KMS-11 (cell line): Measurements from ENCODE around the gene CARF.
A peak's percentile ranks its signal among the peaks of the same experiment; 100 is the strongest.

Experiments used
- H2AFZ ChIP-seq: fragments of 200-600 bp; sonication (generic); 2 replicates; pipeline ENCODE4 v1.6.1; 2016; ENCODE audit warnings: antibody characterized with exemption, mixed run types, low read depth
- H3K27ac ChIP-seq: fragments of 200-600 bp; sonication (generic); 2 replicates; pipeline ENCODE4 v1.6.1; 2016; ENCODE audit warnings: mild to moderate bottlenecking, mixed run types
- H3K27me3 ChIP-seq: fragments of 200-600 bp; sonication (generic); 2 replicates; pipeline ENCODE4 v1.6.1; 2017; ENCODE audit warnings: mild to moderate bottlenecking, low read depth, mixed run types, moderate library complexity; ENCODE audit not compliant: insufficient read depth
- H3K36me3 ChIP-seq: fragments of 200-600 bp; sonication (generic); 2 replicates; pipeline ENCODE4 v1.6.1; 2017; ENCODE audit warnings: mild to moderate bottlenecking, mixed run types; ENCODE audit not compliant: insufficient read depth
- H3K4me1 ChIP-seq: fragments of 200-600 bp; sonication (generic); 2 replicates; pipeline ENCODE4 v1.6.1; 2016; ENCODE audit warnings: mild to moderate bottlenecking, low read depth, mixed run types; ENCODE audit not compliant: poor library complexity, severe bottlenecking
- H3K4me2 ChIP-seq: fragments of 200-600 bp; sonication (generic); 2 replicates; pipeline ENCODE4 v1.7.0; 2016; ENCODE audit warnings: mild to moderate bottlenecking, mixed run types
- H3K4me3 ChIP-seq: fragments of 200-600 bp; sonication (generic); IDR thresholded peaks from 2 replicates; pipeline ENCODE4 v1.6.1; 2017; ENCODE audit warnings: low read depth, low read length, mixed read lengths; ENCODE audit not compliant: insufficient read depth
- H3K79me2 ChIP-seq: fragments of 200-600 bp; sonication (generic); 2 replicates; pipeline ENCODE4 v1.6.1; 2016; ENCODE audit warnings: low read depth, mixed run types; ENCODE audit not compliant: insufficient read depth
- H3K9ac ChIP-seq: fragments of 200-600 bp; sonication (generic); 2 replicates; pipeline ENCODE4 v1.6.1; 2016; ENCODE audit warnings: mild to moderate bottlenecking, mixed run types
- H4K20me1 ChIP-seq: fragments of 200-600 bp; sonication (generic); 2 replicates; pipeline ENCODE4 v1.6.1; 2016; ENCODE audit warnings: mild to moderate bottlenecking, mixed run types; ENCODE audit not compliant: insufficient read depth
- TF ChIP-seq, protein P1 (sequence below): fragments of 200-600 bp; sonication (generic); conservative IDR thresholded peaks from 2 replicates; pipeline ENCODE4 v1.6.1; 2017; ENCODE audit warnings: low read depth, mild to moderate bottlenecking, antibody characterized with exemption, low read length, moderate library complexity, mixed read lengths

Gene CARF, protein sequence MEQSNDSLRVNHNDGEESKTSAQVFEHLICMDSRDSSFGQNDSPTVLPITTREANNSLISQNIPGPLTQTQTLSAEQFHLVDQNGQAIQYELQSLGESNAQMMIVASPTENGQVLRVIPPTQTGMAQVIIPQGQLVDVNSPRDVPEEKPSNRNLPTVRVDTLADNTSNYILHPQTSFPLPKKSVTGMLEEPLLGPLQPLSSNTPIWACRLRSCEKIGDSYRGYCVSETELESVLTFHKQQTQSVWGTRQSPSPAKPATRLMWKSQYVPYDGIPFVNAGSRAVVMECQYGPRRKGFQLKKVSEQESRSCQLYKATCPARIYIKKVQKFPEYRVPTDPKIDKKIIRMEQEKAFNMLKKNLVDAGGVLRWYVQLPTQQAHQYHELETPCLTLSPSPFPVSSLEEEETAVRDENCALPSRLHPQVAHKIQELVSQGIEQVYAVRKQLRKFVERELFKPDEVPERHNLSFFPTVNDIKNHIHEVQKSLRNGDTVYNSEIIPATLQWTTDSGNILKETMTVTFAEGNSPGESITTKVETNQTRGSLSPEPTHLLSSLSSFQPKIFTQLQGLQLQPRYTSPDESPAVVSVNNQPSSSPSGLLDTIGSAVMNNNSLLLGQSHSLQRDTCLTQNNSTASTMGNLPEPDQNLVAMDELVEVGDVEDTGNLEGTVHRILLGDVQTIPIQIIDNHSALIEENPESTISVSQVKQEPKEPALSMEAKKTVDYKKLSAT

DNA sequence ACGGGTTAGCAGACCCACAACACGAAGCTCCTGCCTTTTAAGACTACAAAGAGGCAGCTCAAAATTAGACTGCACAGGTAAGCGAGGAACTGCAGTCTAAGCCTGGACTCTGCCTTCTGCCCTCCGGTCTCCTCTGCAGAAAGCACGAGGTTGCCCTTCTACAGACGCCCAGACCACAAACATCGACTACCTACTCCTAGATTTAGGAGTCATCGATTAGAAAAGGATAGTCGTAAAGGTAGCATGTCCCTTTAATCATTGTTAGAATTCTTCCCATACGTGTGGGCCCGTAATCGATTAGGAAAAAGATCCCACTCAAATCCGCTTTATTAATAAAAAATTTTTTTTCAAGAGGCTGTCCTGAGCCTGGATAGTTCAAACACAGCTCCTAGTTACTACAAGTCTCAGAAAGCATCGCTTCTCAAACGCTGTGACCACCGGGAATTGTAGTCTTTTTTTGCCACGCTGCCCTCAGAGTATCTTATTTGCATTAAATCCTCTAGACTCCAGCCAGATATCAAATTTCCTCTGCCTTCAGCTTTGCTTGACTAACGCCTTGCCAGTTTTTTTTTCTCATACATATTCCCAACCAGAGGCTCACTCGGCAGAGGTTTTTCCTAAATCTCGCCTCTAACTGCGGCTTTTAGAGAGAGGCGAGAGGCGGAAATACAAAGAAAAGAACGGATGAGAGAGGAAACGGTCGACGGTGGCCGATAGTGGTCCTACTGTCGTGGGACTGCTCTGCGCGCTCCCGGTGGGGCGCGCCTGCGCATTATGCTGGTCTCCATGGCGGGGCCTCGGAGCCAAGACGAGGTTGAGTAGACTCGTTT, at the start of gene CARF, which contains the start of gene WDR12:
Gene CARF (plus strand): TSS at position 764 of the 830 bp plus-strand sequence. CDS start 29,628 bp downstream, outside the sequence.
Gene WDR12 (minus strand): TSS at position 162 of the 830 bp plus-strand sequence. CDS start 197 bp downstream, outside the sequence.
- H4K20me1 ChIP-seq, result no peaks in the 10 kb centered on the region
- H3K79me2 ChIP-seq, result peaks cover 42% of the 10 kb centered on the region
- TF ChIP-seq, protein P1, sequence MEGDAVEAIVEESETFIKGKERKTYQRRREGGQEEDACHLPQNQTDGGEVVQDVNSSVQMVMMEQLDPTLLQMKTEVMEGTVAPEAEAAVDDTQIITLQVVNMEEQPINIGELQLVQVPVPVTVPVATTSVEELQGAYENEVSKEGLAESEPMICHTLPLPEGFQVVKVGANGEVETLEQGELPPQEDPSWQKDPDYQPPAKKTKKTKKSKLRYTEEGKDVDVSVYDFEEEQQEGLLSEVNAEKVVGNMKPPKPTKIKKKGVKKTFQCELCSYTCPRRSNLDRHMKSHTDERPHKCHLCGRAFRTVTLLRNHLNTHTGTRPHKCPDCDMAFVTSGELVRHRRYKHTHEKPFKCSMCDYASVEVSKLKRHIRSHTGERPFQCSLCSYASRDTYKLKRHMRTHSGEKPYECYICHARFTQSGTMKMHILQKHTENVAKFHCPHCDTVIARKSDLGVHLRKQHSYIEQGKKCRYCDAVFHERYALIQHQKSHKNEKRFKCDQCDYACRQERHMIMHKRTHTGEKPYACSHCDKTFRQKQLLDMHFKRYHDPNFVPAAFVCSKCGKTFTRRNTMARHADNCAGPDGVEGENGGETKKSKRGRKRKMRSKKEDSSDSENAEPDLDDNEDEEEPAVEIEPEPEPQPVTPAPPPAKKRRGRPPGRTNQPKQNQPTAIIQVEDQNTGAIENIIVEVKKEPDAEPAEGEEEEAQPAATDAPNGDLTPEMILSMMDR, result no peak
- H2AFZ ChIP-seq, result peak within 1 kb of the TSS; percentile 71
- H3K9ac ChIP-seq, result peak within 1 kb of the TSS; percentile 91
- H3K27me3 ChIP-seq, result no peaks in the 10 kb centered on the region
- H3K36me3 ChIP-seq, result peaks cover 3% of the 10 kb centered on the region; the same call in 1 of the 2 replicates
- H3K4me1 ChIP-seq, result peaks cover 16% of the 10 kb centered on the region
- peak within 1 kb of the TSS; percentile 67 for H3K4me2 ChIP-seq
- peak within 1 kb of the TSS; percentile 71 for H3K27ac ChIP-seq
- peak within 1 kb of the TSS; percentile 58 for H3K4me3 ChIP-seq

DNA sequence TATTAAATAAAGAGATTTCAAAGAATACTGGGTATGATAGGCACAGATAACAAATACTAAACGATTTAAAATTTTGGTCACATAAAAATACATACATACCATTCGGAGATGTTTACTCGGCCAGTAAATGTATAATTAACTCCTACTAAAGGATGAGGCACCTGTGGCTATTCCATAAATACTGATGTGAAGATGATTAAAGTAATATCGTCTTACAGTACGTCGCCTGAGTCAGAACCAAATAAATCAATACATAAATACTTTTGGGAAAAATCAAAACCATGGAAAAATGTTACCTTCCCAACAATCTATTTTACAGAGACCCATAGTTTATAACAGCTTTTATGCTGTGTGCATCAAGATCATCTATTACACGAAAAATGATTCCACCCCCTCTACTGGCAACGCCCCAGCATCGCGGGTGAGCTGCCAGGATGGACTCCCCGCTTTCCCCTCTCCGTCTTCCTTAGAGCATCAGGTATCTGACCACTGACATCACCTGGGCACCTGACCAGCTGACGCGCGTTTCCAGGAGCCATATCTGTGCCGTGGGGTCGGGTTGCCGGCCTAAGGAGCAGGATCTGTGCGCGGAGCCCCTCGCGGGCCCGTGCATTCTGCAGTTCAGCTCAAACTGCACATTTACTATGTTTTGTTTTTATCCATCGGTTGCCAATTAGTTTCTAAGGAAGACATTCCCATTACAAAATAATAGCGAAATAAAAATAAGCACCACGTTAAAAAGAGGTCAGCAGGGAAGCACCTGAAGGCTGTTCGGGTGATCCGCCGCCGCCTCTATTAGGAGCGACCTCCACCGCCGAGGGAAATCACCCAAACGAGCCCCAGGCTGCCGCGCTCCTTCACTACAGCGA, 41.4 kb upstream of the CARF start:
- peak overlapping the region; percentile 71 for H3K27ac ChIP-seq
- peak overlapping the region; percentile 83 for H3K9ac ChIP-seq
- H3K79me2 ChIP-seq, result no peaks in the 10 kb centered on the region
- TF ChIP-seq, protein P1, result peak; percentile 80
- no peaks in the 10 kb centered on the region for H4K20me1 ChIP-seq
- H3K4me2 ChIP-seq, result peak overlapping the region; percentile 88
- no peaks in the 10 kb centered on the region for H3K36me3 ChIP-seq
- peaks cover 19% of the 10 kb centered on the region for H3K4me1 ChIP-seq
- peak overlapping the region; percentile 89 for H3K4me3 ChIP-seq
- H2AFZ ChIP-seq, result peak overlapping the region; percentile 100
- no peaks in the 10 kb centered on the region for H3K27me3 ChIP-seq

DNA sequence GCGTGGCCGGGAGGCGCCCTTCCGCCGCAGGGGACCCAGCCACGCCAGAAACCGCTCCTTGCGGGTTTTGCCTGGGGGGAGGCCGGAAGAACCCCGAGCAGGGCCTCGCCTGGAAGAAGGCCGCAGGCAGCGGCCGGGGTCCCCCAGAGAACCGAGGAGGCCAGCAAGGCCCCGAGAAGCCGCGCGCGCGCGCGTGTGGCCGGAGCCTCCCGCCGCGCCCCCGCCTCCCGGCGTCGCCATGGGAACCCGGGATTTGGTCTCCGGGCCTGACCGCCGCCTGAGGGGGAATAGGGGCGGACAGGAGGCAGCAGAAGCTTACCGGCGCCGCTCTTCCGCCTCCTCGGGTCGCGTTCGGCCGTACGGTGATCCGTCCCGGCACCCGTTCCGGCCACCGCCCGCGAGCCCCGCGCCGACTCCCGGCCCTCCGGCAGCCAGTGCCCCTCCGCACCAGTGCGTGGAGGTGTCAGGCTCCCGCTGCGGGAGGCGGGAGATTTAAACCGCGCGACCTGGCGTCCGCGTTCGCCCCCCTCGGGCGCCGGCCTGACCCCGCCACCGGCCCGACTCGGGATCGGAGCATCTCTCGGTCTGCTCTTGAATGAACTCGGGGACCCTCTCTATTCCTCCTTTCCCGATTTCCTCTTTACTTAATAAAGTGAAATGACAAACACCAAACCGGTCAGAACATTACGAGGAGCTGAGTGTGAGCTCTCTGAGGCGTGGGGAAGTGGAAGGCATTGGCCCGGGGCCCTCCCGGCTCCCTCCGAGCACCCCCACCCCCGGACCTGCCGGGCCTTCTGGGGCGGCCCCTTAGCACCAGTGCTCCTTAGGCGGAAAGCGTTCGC, 40.6 kb upstream of the CARF start, which contains the start of gene ICA1L:
Gene ICA1L (minus strand): TSS at position 467 of the 842 bp plus-strand sequence. CDS start 42,757 bp downstream, outside the sequence.
- no peaks in the 10 kb centered on the region for H3K36me3 ChIP-seq

More for the DNA sequence above, 40.6 kb upstream of the CARF start, which contains the start of gene ICA1L:
- H3K4me1 ChIP-seq, result peaks cover 19% of the 10 kb centered on the region
- peak within 1 kb of the TSS; percentile 100 for H2AFZ ChIP-seq
- no peaks in the 10 kb centered on the region for H3K79me2 ChIP-seq
- TF ChIP-seq, protein P1, result no peak
- H3K27me3 ChIP-seq, result no peaks in the 10 kb centered on the region
- H4K20me1 ChIP-seq, result no peaks in the 10 kb centered on the region
- H3K27ac ChIP-seq, result peak within 1 kb of the TSS; percentile 71
- H3K4me2 ChIP-seq, result peak within 1 kb of the TSS; percentile 88
- H3K4me3 ChIP-seq, result peak within 1 kb of the TSS; percentile 89
- peak within 1 kb of the TSS; percentile 83 for H3K9ac ChIP-seq
